ENCODE results near the gene SRGAP1. TPM values are rescaled to one million over a fixed set of nuclear protein-coding genes. Genes with fewer than 3 reads are reported as not detected.
"Not testable (repeated sequence)": the region's sequence is repeated elsewhere in the genome, so short reads cannot be mapped to it uniquely, and the experiment has no call there.

The SRGAP1 gene
- total and polyA plus RNA-seq, 9 donors, result 4.7 to 10.5 (median 5.7) TPM

DNA sequence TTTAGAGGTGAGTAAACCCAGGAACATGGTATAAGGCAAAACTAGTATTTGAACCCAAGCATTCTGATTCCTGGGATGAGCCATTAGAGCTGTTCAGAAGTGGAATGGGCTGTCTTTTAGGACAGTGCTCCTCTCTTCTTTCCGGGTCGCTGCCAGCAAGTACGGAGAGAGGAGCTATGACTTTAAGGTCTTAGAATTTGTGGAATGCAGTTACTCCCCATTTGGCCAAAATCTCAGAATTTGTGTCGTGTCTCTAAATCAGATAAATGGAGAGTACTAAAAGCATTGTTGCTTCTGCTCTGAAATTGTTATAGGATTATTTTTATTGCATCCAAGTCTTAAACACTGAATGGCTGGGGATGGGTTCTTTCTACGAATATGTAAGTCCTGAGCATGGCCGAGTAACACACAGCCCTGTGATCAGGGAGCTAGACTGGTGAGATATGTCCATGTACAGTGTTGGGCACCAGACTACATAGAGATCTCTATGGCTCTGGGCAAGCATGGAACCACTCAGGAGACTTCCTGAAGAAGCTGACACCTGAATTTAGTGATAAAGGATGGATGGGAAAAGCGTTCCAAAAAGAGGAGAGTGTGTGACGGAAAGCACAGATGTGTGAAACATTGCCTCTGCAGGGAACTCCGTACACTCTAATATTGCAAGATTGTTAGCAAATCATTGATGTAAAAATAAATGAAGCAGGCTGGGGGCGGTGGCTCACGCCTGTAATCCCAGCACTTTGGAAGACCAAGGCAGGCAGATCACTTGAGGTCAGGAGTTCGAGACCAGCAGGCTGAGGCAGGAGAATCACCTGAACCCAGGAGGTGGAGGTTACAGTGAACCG is 184.7 kb downstream of the SRGAP1 start:
- WGBS (ENCODE audit: insufficient coverage), result 59% methylated on average over 5 of the region's 13 CpGs
- Histone ChIP-seq H3K27me3 (ENCODE audit: control insufficient read depth, insufficient read depth, low read length) (no peaks in the 10 kb centered on the region), H3K27ac (ENCODE audit: low read length) (no peak overlapping the region), H3K9me3 (replicated peaks; ENCODE audit: control insufficient read depth, low read depth, low read length) (peaks cover 2% of the 10 kb centered on the region), H3K4me3 (ENCODE audit: low read length) (no peak overlapping the region), H3K36me3 (ENCODE audit: control insufficient read depth, insufficient read depth, low read length) (no peaks in the 10 kb centered on the region), H3K4me1 (ENCODE audit: control insufficient read depth, insufficient read depth, low read length) (no peaks in the 10 kb centered on the region)
- peak; percentile 79 for DNase-seq

DNA sequence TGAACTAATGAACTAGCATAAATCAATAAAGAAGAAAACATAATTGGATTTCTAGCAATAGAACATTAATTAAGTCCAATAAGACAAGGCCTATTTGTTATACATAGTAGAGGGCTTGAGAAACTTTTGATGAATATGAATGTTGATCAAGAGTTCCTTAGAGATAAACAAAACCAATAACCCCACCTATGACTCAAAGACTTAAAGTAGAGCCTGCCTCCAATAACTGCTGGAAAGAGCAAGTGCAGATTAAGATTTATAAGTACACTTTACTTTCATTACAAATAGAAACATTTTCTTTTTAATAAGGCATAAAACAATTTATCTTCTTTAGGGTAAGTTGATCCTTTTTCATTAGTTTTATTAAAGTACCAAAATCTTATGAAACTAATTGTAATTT is 185.7 kb downstream of the SRGAP1 start:
- DNase-seq, result no peak
- H3K4me3 ChIP-seq (ENCODE audit: low read length), result no peak overlapping the region
- H3K27me3 ChIP-seq (ENCODE audit: control insufficient read depth, insufficient read depth, low read length), result no peaks in the 10 kb centered on the region
- peaks cover 3% of the 10 kb centered on the region for H3K9me3 ChIP-seq (replicated peaks; ENCODE audit: control insufficient read depth, low read depth, low read length)
- H3K27ac ChIP-seq (ENCODE audit: low read length), result no peak overlapping the region
- H3K4me1 ChIP-seq (ENCODE audit: control insufficient read depth, insufficient read depth, low read length), result no peaks in the 10 kb centered on the region
- H3K36me3 ChIP-seq (ENCODE audit: control insufficient read depth, insufficient read depth, low read length), result no peaks in the 10 kb centered on the region

DNA sequence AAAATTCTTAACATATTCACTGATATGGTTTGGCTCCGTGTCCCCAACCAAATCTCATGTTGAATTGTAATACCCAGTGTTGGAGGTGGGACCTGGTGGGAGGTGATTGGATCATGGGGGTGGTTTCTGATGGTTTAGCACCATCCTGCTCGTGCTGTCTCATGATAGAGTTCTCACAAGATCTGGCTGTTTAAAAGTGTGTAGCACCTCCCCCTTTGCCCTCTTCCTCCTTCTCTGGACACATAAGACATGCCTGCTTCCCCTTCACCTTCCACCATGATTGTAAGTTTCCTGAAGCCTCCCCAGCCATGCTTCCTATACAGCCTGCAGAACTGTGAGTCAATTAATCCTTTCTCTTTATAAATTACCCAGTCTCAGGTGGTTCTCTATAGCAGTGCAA is 189.6 kb downstream of the SRGAP1 start:
- H3K4me1 ChIP-seq (ENCODE audit: control insufficient read depth, insufficient read depth, low read length); H3K9me3 ChIP-seq (replicated peaks; ENCODE audit: control insufficient read depth, low read depth, low read length); H3K36me3 ChIP-seq (ENCODE audit: control insufficient read depth, insufficient read depth, low read length); DNase-seq; H3K27me3 ChIP-seq (ENCODE audit: control insufficient read depth, insufficient read depth, low read length); H3K4me3 ChIP-seq (ENCODE audit: low read length); H3K27ac ChIP-seq (ENCODE audit: low read length): not testable (repeated sequence)
- no CpG with 5 or more reads among the region's 2 CpGs for WGBS (ENCODE audit: insufficient coverage)

DNA sequence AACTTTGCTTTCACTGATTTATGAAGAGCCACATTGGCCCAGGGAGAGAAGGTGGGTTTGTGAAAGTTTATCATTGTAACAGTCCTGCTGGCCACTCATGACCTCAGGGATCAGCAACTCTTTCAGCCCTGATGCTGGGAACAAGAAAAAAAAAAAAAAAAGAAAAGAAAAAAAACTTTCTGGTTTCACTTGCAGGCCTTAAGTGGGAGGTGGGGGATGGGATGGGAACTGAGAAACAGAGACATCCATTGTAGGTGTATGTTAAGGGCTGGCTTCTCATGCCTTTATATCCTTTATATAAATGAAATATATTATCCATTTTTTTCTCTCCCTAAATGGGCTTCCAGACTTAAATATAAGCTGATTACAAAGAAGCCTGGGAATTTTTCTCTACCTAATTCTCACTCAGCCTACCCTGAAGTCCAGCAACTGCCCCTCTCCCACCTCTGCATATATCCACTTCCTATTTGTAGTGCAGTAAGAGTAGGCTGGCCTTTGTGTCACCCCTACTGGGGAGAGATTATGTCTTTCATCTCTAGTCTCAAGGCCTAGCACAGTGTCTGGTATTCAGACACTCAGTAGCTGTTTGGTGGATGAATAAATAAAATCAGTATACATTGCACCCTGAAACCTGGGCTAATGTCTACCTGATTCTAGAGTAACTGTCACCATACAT is 190.5 kb downstream of the SRGAP1 start:
- Histone ChIP-seq H3K36me3 (ENCODE audit: control insufficient read depth, insufficient read depth, low read length) (no peaks in the 10 kb centered on the region), H3K9me3 (replicated peaks; ENCODE audit: control insufficient read depth, low read depth, low read length) (peaks cover 6% of the 10 kb centered on the region), H3K27ac (ENCODE audit: low read length) (no peak overlapping the region), H3K4me1 (ENCODE audit: control insufficient read depth, insufficient read depth, low read length) (no peaks in the 10 kb centered on the region), H3K27me3 (ENCODE audit: control insufficient read depth, insufficient read depth, low read length) (no peaks in the 10 kb centered on the region), H3K4me3 (ENCODE audit: low read length) (no peak overlapping the region)
- no peak for DNase-seq

DNA sequence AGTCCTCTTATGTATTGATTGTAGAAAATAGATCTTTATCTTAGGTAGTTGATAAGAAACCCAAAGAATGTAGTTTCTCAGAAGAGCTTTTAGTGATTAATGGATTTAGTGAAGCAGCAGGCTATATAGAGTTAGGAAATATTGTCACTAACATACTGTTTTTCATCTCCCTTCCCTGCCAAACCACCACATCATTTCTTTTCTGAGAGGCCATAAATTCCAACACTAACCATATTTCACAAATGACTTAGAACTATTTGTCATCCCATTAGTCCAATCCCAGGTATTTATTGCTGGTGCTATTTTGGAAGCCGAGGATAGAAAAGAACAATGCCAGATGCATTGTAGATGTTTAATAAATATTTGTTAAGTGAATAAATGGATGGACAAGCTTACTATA is 191.9 kb downstream of the SRGAP1 start:
- H3K4me1 ChIP-seq (ENCODE audit: control insufficient read depth, insufficient read depth, low read length), result no peaks in the 10 kb centered on the region
- H3K27ac ChIP-seq (ENCODE audit: low read length), result no peak overlapping the region
- peaks cover 6% of the 10 kb centered on the region for H3K9me3 ChIP-seq (replicated peaks; ENCODE audit: control insufficient read depth, low read depth, low read length)
- no CpG with 5 or more reads among the region's 1 CpG for WGBS (ENCODE audit: insufficient coverage)
- no peak for DNase-seq
- no peak overlapping the region for H3K4me3 ChIP-seq (ENCODE audit: low read length)
- H3K27me3 ChIP-seq (ENCODE audit: control insufficient read depth, insufficient read depth, low read length), result no peaks in the 10 kb centered on the region
- no peaks in the 10 kb centered on the region for H3K36me3 ChIP-seq (ENCODE audit: control insufficient read depth, insufficient read depth, low read length)

DNA sequence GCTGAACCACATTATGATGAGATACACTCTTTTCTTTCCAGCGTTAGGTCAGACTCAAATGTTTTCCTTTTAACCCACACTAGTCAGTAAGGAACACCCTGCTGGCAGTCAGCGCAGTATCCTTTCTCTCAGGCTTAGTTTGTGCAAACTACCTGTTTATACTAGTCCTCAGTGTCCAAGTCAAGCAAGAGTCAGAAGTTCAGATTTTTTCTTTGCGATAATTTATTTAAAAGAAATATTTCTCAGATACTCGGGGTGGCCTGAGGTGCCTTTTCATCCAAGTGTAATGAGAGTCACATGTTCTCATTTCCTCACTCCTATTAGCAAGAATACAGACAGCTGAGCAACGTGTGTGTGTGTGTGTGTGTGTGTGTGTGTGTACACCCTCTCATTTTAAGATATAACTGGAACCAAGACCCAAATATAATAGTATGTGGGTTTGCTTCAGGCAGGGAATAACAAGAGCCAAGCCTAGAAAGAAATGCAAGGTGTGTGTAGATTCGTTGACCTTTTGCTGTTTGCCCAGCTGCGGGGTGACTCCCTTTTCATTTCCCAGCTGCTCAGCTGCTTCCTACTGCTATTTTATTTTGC is 194.9 kb downstream of the SRGAP1 start:
- no peaks in the 10 kb centered on the region for H3K36me3 ChIP-seq (ENCODE audit: control insufficient read depth, insufficient read depth, low read length)
- H3K4me3 ChIP-seq (ENCODE audit: low read length), result no peak overlapping the region
- H3K9me3 ChIP-seq (replicated peaks; ENCODE audit: control insufficient read depth, low read depth, low read length), result peaks cover 4% of the 10 kb centered on the region
- H3K4me1 ChIP-seq (ENCODE audit: control insufficient read depth, insufficient read depth, low read length), result no peaks in the 10 kb centered on the region
- DNase-seq, result peak; percentile 71
- no peaks in the 10 kb centered on the region for H3K27me3 ChIP-seq (ENCODE audit: control insufficient read depth, insufficient read depth, low read length)
- H3K27ac ChIP-seq (ENCODE audit: low read length), result peak overlapping the region; percentile 33
- 25% methylated on average over 2 of the region's 7 CpGs for WGBS (ENCODE audit: insufficient coverage)

DNA sequence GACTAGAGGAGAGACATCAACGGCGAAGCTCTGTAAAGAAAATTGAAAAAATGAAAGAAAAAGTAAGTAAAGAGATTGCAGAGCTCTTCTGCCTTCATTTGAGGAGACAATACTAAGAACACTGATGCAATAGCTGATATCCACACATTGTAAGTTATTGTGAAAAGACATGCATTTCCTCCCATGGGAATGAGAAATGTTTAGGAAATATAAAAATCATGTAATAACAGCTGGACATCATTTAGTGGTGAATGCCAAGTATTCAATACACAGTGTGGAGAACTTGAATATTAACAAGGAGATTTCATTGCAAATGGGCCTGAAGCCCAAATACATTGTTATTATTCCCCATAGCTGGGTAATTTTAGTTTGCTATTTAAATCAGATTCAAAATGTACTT is 198.4 kb downstream of the SRGAP1 start:
- H3K4me1 ChIP-seq (ENCODE audit: control insufficient read depth, insufficient read depth, low read length), result no peaks in the 10 kb centered on the region
- H3K9me3 ChIP-seq (replicated peaks; ENCODE audit: control insufficient read depth, low read depth, low read length), result no peaks in the 10 kb centered on the region
- peak; percentile 97 for DNase-seq
- H3K27me3 ChIP-seq (ENCODE audit: control insufficient read depth, insufficient read depth, low read length), result no peaks in the 10 kb centered on the region
- peak overlapping the region; percentile 39 for H3K27ac ChIP-seq (ENCODE audit: low read length)
- no CpG with 5 or more reads among the region's 2 CpGs for WGBS (ENCODE audit: insufficient coverage)
- no peak overlapping the region for H3K4me3 ChIP-seq (ENCODE audit: low read length)
- no peaks in the 10 kb centered on the region for H3K36me3 ChIP-seq (ENCODE audit: control insufficient read depth, insufficient read depth, low read length)

DNA sequence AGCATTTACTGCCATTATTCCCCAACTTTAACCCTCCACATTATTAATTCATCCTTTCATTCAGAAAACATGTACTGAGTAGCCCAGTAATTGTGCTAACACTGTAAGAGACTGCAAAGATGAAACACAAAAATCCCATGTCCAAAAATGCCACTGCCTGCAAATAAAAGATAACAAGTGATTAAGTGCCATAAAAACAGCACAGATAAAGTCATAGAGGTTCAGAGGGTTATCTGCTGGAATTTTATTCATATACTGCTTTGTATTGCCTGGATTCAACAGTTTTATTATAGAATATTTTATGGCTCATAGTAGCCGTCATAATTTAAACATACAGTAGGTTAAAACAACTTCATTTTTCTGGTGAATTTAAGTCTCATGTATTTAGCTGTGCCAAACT is 199.7 kb downstream of the SRGAP1 start:
- Histone ChIP-seq H3K4me1 (ENCODE audit: control insufficient read depth, insufficient read depth, low read length) (no peaks in the 10 kb centered on the region), H3K36me3 (ENCODE audit: control insufficient read depth, insufficient read depth, low read length) (no peaks in the 10 kb centered on the region), H3K27ac (ENCODE audit: low read length) (no peak overlapping the region), H3K9me3 (replicated peaks; ENCODE audit: control insufficient read depth, low read depth, low read length) (no peaks in the 10 kb centered on the region), H3K27me3 (ENCODE audit: control insufficient read depth, insufficient read depth, low read length) (no peaks in the 10 kb centered on the region), H3K4me3 (ENCODE audit: low read length) (no peak overlapping the region)
- no peak for DNase-seq
- no CpG with 5 or more reads among the region's 1 CpG for WGBS (ENCODE audit: insufficient coverage)

DNA sequence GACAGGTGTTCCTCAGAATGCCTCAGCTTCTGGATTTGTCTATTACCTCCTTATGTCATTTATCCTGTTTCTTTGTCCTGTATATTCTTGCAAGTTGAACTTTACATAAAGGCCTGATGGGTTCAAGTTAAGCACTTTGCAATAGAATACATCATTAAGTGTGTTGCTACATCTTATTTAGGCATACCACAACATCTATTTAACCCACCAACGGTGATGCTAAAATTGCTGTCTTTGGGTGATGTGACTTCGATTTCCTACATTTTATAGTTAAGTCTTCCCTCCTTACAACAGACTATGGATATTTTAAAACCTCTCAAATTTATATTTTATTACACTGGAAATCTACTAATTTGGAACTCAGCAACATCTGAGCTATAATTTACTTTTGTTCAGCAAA is 206.6 kb downstream of the SRGAP1 start:
- no peak for DNase-seq
- H3K27me3 ChIP-seq (ENCODE audit: control insufficient read depth, insufficient read depth, low read length), result no peaks in the 10 kb centered on the region
- H3K4me3 ChIP-seq (ENCODE audit: low read length), result no peak overlapping the region
- H3K4me1 ChIP-seq (ENCODE audit: control insufficient read depth, insufficient read depth, low read length), result no peaks in the 10 kb centered on the region
- H3K27ac ChIP-seq (ENCODE audit: low read length), result no peak overlapping the region
- no peaks in the 10 kb centered on the region for H3K9me3 ChIP-seq (replicated peaks; ENCODE audit: control insufficient read depth, low read depth, low read length)
- WGBS (ENCODE audit: insufficient coverage), result no CpG with 5 or more reads among the region's 2 CpGs
- peaks cover 3% of the 10 kb centered on the region for H3K36me3 ChIP-seq (ENCODE audit: control insufficient read depth, insufficient read depth, low read length)

DNA sequence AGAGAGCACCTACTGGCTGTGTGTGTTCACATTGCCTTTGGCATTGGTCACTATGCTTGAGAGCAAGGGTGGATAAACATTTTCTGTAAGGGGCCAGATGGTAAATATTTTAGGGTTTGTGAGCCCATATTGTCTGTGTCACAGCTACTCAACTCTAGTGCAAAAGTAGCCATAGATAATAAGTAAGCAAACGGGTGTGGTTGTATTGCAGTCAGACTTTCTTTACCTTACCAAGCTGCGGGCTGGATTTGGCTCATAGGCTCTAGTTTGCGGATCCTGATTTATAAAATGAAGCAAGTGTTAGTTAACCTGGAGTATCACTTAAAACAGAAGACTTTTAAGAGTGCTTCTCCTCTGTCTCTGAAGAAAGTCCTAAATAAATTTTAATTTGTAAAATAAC is 208.6 kb downstream of the SRGAP1 start:
- no CpG with 5 or more reads among the region's 3 CpGs for WGBS (ENCODE audit: insufficient coverage)
- Histone ChIP-seq H3K27me3 (ENCODE audit: control insufficient read depth, insufficient read depth, low read length) (no peaks in the 10 kb centered on the region), H3K27ac (ENCODE audit: low read length) (no peak overlapping the region), H3K4me3 (ENCODE audit: low read length) (no peak overlapping the region), H3K36me3 (ENCODE audit: control insufficient read depth, insufficient read depth, low read length) (peaks cover 3% of the 10 kb centered on the region), H3K9me3 (replicated peaks; ENCODE audit: control insufficient read depth, low read depth, low read length) (no peaks in the 10 kb centered on the region), H3K4me1 (ENCODE audit: control insufficient read depth, insufficient read depth, low read length) (no peaks in the 10 kb centered on the region)
- no peak for DNase-seq

Data from muscle of leg (tissue), 11 donors.